ENCODE measurements around the gene ZFHX2.
A peak's percentile ranks its signal among the peaks of the same experiment; 100 is the strongest.

ZFHX2 gene

GRCh38 chr14:23542261-23542660 is 9.3 kb downstream of the ZFHX2 start:
- no peak overlapping the region for H3K27ac ChIP-seq (ENCODE audit: poor library complexity, severe bottlenecking)
- no peak overlapping the region for H3K4me3 ChIP-seq (ENCODE audit: severe bottlenecking)
- no peak for TF ChIP-seq CTCF (IDR thresholded peaks at IDR 0.05; ENCODE audit: poor library complexity, severe bottlenecking)
- no peaks in the 10 kb centered on the region for H3K4me1 ChIP-seq (ENCODE audit: insufficient read depth, poor library complexity, severe bottlenecking)
- H3K9me3 ChIP-seq (ENCODE audit: severe bottlenecking), result no peaks in the 10 kb centered on the region
- no peaks in the 10 kb centered on the region for H3K36me3 ChIP-seq (ENCODE audit: low read depth)
- no peaks in the 10 kb centered on the region for H3K27me3 ChIP-seq (ENCODE audit: insufficient read depth, poor library complexity, severe bottlenecking)
- DNase-seq (ENCODE audit: low spot score), result no peak
- ATAC-seq (ENCODE audit: low read depth), result no peak

- H3K4me1 ChIP-seq (ENCODE audit: insufficient read depth, poor library complexity, severe bottlenecking), result no peaks in the 10 kb centered on the region
- H3K4me3 ChIP-seq (ENCODE audit: severe bottlenecking), result no peak overlapping the region
- ATAC-seq (ENCODE audit: low read depth) (no peak), DNase-seq (ENCODE audit: low spot score) (no peak)
- no peak for TF ChIP-seq CTCF (IDR thresholded peaks at IDR 0.05; ENCODE audit: poor library complexity, severe bottlenecking)
- no peak overlapping the region for H3K27ac ChIP-seq (ENCODE audit: poor library complexity, severe bottlenecking)
- no peaks in the 10 kb centered on the region for H3K9me3 ChIP-seq (ENCODE audit: severe bottlenecking)
- no peaks in the 10 kb centered on the region for H3K36me3 ChIP-seq (ENCODE audit: low read depth)
- no peaks in the 10 kb centered on the region for H3K27me3 ChIP-seq (ENCODE audit: insufficient read depth, poor library complexity, severe bottlenecking)
Observed at GRCh38 chr14:23540141-23540469, 11.5 kb downstream of the ZFHX2 start.

GRCh38 chr14:23539248-23540140 is 12.1 kb downstream of the ZFHX2 start:
- no peaks in the 10 kb centered on the region for H3K4me1 ChIP-seq (ENCODE audit: insufficient read depth, poor library complexity, severe bottlenecking)
- peak; percentile 74 for TF ChIP-seq CTCF (IDR thresholded peaks at IDR 0.05; ENCODE audit: poor library complexity, severe bottlenecking)
- DNase-seq (ENCODE audit: low spot score) (no peak), ATAC-seq (ENCODE audit: low read depth) (peak; percentile 32; the same call in 1 of the 3 replicates)
- H3K27me3 ChIP-seq (ENCODE audit: insufficient read depth, poor library complexity, severe bottlenecking), result no peaks in the 10 kb centered on the region
- H3K36me3 ChIP-seq (ENCODE audit: low read depth), result no peaks in the 10 kb centered on the region
- H3K4me3 ChIP-seq (ENCODE audit: severe bottlenecking), result no peak overlapping the region
- H3K9me3 ChIP-seq (ENCODE audit: severe bottlenecking), result no peaks in the 10 kb centered on the region
- H3K27ac ChIP-seq (ENCODE audit: poor library complexity, severe bottlenecking), result no peak overlapping the region

GRCh38 chr14:23538785-23539184 is 12.8 kb downstream of the ZFHX2 start:
- 0 out of 3 replicates have a peak, but pooled peaks have one; percentile 32 for ATAC-seq (ENCODE audit: low read depth)
- TF ChIP-seq CTCF (IDR thresholded peaks at IDR 0.05; ENCODE audit: poor library complexity, severe bottlenecking), result no peak
- H3K27me3 ChIP-seq (ENCODE audit: insufficient read depth, poor library complexity, severe bottlenecking), result no peaks in the 10 kb centered on the region
- H3K4me3 ChIP-seq (ENCODE audit: severe bottlenecking), result no peak overlapping the region
- DNase-seq (ENCODE audit: low spot score), result no peak
- no peak overlapping the region for H3K27ac ChIP-seq (ENCODE audit: poor library complexity, severe bottlenecking)
- no peaks in the 10 kb centered on the region for H3K4me1 ChIP-seq (ENCODE audit: insufficient read depth, poor library complexity, severe bottlenecking)
- no peaks in the 10 kb centered on the region for H3K36me3 ChIP-seq (ENCODE audit: low read depth)
- H3K9me3 ChIP-seq (ENCODE audit: severe bottlenecking), result no peaks in the 10 kb centered on the region
